GF-D8 (cell line): ENCODE results near the gene TMEM161A.

Experiments used
- DNase-seq: peaks from one replicate; lab custom pipeline; 2025; lab: John Stamatoyannopoulos, UW

TMEM161A gene

DNA sequence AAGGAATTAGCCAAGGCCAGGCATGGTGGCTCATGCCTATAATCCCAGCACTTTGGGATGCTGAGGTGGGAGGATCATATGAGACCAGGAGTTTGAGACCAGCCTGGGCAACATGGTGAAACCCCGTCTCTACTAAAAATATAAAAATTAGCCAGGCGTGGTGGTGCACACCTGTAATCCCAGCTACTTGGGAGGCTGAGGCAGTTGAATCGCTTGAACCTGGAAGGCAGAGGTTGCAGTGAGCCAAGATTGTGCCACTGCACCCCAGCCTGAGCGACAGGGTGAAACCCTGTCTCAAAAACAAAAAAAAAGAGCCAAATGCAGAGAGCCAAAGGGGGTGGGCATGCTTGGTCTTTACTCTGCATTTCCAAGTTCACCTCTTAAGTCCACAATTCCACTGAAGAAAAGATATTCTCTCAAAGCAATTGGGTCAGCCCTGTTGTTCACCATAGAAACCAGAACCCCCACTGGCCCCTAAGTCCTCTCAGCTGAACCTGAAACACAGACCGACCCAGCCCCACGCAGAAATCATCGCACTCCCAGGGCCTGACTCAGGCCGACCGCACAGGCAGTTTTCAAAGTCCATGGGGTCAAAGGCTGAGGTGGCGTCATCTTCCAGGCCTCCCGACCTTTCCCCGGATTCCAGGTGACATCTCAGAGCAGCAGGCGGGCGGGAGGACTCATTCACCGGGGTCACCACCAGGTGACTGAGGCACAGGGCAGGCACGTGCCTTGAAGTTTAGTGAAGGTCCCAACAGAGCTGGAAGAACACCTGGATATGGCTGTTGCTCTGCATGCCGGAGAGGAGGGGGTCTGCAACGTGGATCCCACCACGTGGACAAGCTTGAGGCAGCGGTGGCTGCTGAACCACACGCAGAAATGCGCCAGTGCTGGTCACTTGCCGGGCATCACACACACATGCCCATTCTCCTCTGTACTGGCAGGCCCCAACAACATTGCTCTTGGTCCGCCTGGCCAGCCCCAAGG, 41.3 kb downstream of the TMEM161A start:
- DNase-seq = no peak

DNA sequence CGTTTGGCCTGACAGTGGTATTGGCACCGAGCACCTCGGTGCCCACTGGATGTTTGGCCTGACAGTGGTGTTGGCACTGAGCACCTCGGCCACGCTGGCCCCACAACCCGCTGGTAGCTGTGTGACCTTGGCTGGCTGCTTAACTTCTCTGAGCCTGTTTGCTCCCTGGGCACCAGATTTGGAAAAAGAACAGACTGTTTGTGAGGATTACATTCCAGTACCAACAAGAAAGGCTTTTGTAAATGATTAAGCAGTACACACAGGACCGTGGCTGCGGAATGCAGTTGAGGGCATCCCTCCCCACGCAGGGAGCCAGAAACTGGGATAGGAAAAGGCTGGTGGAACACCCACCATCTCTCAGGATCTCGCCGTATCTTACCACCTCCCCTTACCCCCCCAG, 42.6 kb downstream of the TMEM161A start:
- DNase-seq = no peak

DNA sequence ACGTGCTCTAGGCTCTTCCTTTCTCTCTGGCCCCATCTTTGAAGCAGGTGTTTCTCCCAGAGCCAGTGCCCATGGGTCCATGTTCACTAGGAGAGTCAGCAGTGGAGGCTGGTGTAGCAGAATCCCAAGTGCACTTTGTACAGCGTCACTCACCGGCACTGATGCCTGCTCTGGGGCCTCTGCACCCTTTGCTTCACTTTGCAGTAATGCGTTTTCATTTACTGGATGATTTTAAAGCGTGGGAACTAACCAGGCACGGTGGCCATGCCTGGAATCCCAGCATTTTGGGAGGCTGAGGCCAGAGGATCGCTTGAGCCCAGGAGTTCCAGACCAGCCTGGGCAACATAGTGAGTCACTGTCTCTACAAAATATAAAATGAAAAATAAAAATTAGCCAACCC, 43.8 kb downstream of the TMEM161A start:
- no peak for DNase-seq

DNA sequence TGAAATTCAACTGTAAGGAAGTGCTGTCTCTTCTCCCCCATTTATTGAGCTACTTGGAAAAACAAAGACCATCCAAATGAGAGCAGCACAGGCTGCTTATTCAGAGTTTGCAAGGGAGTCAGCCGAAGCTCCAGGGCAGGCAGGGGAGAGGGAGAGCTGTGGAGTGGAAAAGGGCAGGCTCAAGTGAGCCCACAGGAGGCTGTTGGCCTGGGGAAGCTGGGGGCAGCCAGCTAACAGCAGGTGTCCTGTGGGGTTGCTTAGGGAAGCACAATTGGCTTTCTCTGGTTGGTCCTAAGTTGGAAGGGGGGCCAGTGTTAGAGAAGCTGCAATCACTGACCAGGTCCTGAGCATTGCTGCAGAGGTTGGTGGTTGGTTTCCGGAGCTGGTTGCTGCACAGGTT, 50.6 kb downstream of the TMEM161A start:
- DNase-seq = no peak

DNA sequence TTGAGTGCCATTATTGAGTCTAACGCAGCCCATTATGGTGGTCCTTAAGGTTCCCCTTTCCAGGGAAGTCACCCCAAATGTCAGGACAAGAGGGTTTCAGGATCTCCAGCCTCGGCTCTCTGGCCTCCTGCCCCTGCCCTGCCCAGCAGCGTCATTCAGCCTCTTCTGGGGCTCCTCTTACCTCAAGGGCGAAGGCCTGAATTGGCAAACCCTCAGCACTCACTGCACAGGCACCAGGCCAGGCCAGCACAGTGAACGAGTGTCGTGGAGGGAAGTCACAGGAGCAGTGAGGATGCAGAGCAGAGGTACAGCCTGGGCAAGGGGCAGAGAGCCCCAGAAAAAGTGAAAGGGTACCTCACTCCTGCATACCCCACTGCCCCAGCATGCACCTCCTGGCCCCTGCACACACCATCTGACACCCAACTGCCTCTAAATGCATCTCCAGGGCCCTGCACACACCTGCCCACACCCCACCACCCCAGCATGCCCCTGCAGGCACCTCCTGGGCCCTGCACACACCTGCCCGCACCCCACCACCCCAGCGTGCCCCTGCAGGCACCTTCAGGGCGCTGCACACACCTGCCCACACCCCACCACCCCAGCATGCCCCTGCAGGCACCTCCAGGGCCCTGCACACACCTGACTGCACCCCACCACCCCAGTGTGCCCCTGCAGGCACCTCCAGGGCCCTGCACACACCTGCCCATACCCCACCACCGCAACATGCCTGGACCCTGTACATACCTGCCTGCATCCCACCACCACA, 54.7 kb downstream of the TMEM161A start:
- DNase-seq = no peak

DNA sequence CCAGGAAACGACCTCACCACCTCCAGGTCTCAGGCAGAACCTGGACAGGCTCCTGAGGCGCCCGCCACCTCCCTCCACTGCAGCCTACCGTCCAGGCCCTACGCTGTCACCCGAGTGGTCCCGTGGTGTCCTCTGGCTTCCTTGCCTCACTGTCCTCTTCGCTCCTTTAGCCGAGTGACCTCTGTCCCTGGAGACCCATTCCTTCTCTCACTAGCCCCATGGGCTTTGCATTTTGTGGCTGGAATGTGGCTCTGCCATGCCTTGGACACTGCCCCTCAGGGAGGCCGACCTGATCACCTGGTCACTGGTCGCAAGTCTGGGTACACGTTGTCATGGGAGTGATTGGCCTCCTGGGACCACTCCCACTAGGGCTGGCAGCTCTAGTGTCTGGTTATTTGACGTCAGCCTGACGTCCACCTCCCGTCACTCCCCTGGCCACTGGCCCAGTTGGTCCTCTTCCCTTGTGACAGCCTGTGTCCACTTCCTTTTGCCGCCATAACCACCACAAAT, 56.6 kb downstream of the TMEM161A start:
- no peak for DNase-seq

DNA sequence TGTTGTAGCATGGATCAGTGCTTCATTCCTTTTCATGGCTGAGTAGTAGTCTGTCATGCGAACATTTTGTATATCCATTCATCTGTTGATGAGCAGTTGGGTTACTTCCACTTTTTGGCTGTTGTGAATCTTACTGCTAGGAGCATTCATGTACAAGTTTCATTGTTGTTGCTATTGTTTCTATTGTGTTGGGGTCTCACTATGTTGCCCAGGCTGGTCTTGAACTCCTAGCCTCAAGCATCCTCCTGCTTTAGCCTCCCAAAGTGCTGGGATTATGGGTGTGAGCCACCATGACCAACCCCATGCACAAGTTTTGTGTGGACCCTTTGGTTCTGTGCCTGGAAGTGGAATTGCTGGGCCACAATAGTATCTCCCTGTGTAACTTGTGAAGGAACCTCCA, 58.7 kb downstream of the TMEM161A start:
- no peak for DNase-seq

DNA sequence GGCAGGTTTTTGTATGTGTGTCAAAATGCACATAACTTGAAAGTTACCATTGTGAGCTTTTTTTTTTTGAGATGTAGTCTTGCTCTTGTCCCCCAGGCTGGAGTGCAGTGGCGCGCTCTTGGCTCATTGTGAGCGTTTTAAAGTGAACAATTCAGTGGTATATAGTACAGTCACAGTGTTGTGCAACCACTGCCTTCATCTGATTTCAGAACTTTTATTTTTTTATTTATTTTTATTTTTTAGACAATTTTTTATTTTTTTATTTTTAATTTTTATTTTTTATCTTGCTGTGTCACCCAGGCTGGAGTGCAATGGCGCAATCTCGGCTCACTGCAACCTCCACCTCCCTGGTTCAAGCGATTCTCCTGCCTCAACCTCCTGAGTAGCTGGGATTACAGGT, 59.5 kb downstream of the TMEM161A start:
- DNase-seq = no peak

DNA sequence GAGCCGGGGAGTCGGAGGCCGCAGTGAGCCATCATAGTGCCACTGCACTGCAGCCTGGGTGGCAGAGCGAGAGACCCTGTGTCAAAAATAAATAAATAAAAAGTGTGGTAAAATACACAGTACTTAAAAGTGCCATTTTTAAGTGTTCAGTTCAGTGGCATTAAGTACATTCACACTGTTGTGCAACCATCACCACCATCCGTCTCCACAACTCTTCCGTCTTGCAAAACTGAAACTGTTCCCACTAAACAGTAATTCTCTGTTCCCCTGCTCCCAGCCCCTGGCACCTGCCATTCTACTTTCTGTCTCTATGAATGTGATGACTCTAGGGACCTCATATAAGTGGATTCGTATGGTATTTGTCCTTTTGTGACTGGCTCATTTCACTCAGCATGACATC, 61.2 kb downstream of the TMEM161A start:
- no peak for DNase-seq

DNA sequence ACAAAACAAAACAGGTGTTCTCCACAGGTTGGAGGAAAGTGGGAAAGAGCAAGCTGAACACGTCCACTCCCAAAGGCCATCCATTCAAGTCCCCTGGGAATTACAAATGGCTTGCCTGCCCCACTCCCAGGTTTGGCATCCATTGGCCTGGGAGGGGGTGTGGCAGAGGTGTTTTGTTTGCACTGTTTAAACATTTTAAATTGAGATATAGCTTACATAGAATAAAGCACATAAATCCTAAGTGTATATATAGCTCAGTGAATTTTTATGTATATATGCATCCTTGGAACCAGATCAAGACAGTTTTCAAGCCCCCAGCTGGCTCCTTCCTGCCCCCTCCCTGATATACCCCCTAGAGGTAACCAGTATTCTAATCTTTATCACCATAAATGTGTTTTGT, 61.8 kb downstream of the TMEM161A start:
- DNase-seq = no peak

DNA sequence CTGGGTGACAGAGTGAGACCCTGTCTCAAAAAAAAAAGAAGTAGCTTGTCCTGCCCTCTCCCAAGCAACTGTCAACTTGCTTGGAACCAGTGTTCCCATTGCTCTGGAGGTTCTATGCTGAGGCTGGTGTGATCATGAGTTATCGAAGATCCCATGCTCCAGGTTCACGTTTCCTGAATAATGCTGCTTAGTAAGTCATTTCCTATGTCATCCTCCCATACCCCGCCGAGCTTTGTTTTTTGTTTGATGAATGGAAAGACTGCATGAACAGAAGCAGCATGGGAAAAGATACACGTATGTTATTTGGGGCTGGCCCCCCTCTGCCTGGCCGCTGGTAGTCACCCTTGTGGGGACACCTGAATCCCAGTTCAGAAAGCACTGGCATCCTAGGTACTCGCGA, 63.2 kb downstream of the TMEM161A start:
- DNase-seq = no peak

DNA sequence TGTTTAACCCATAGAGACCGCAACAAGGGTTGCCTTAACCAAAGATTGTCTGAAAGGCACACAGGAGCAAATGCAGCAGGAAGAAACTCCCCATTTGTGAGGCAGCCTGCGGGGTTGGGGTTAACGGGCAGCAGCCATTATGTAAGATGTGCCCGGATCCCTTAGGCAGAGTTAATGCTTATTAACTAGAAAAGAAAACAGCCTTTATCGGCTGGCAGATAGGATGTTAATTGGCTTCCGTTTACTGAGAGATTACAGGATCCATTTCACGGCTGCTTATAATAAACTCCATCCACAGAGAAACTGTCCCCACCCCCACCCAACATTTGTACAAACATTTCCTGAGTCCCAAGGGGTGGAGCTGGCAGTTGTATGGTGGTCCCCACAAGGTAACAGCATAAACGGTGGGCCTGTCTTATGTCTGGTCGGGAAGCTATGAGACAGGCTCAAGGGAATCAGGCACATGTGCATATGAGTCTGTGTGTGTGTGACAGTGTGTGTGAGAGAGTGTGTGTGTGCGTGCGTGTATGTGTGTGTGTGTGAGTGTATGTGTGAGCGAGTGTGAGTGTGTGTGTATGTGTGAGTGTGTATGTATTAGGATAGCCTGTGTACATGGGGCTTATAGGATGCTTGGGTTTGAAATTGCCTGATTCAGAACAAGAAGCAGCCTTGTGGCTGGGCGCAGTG, 63.9 kb downstream of the TMEM161A start:
- DNase-seq = no peak

DNA sequence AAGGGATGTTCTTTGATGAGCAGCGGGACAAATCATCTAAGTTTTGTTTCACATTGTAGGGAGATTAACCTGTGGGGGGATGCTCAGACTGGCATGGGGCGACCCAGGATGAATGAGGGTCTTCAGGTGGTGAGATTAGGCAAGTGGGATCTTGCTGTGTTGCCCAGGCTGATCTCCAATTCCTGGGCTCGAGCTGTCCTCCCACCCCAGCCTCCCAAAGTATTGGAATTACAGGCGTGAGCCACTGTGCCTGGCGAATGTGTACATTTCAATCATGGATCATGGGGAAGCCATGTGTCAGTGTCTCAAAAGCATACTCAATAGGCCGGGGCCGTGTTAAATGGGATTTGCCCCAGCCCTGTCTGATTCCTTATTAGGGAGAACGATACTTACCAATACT, 66.4 kb downstream of the TMEM161A start:
- DNase-seq = no peak
